Measurements from ENCODE around the gene REEP1.

GRCh38 chr2:86291328-86291662, 46.1 kb downstream of the REEP1 start:
- no peak for TF ChIP-seq POLR2A (IDR thresholded peaks at IDR 0.05; ENCODE audit: low read length)
- TF ChIP-seq GATA1 (IDR thresholded peaks at IDR 0.05; ENCODE audit: low read depth, low read length), result no peak
